Stimulated activated naive B cell treated with anti-CD40 and anti-IgM and Interleukin-4, amounts not matched to agents 10 μg/mL and 1 μg/mL and 100 μg/mL, for 72 hours (primary cell): ENCODE data around the gene NPR3.
A peak's percentile ranks its signal among the peaks of the same experiment; 100 is the strongest.

ENCODE experiments used
- ATAC-seq, 2 donors: fragments of 150-1000 bp; cut with Tn5 transposase; replicated peaks; 2 replicates each; pipeline ENCODE4 v1.10.0; 2021; ENCODE audit warnings: moderate library complexity in 1 of 2
- DNase-seq: peaks from one replicate; pipeline ENCODE4 v3.0.0; 2021
- H3K27ac Mint-ChIP-seq: one replicate; pipeline ENCODE4 v1.8.0; 2022; ENCODE audit warnings: mild to moderate bottlenecking, mixed read lengths
- H3K27me3 Mint-ChIP-seq, 2 donors: one replicate each; pipeline ENCODE4 v1.8.0; 2022; ENCODE audit warnings: mixed read lengths in 2 of 2
- H3K36me3 Mint-ChIP-seq, 2 donors: one replicate each; pipeline ENCODE4 v1.8.0; 2022; ENCODE audit warnings: mixed read lengths in 2 of 2, mild to moderate bottlenecking in 1 of 2
- H3K4me1 Mint-ChIP-seq, 2 donors: one replicate each; pipeline ENCODE4 v1.8.0; 2022; ENCODE audit warnings: mixed read lengths in 2 of 2, mild to moderate bottlenecking in 1 of 2
- H3K4me3 Mint-ChIP-seq, 2 donors: one replicate each; pipeline ENCODE4 v1.8.0; 2022; ENCODE audit warnings: mild to moderate bottlenecking in 2 of 2, mixed read lengths in 2 of 2, moderate library complexity in 1 of 2
- H3K9me3 Mint-ChIP-seq, 2 donors: one replicate each; pipeline ENCODE4 v1.8.0; 2022; ENCODE audit warnings: mixed read lengths in 2 of 2, mild to moderate bottlenecking in 1 of 2

NPR3 gene

DNA sequence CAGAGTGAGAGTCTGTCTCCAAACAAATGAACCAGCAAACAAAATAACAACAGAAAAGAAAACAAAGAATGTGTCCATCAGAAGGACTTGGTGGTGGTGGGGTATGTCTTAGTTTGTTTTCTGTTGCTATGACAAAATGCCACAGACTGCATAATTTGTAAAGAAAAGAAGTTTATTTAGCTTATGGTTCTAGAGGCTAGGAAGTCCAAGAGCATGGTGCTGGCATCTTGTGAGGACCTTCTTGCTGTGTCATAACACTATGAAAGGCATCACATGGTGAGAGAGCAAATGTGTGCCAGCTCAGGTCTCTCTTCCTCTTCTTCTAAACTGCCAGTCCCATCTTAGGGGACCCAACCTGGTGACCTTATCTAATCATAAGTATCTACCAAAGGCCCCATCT lies 10.5 kb downstream of the NPR3 start:
- DNase-seq (no peak), ATAC-seq (no peak)
- peaks cover 27 to 28% of the 10 kb centered on the region in 2 donors for H3K27me3 Mint-ChIP-seq
- no peak overlapping the region for H3K27ac Mint-ChIP-seq
- H3K36me3 Mint-ChIP-seq, result no peaks in the 10 kb centered on the region
- no peak overlapping the region for H3K4me3 Mint-ChIP-seq
- peaks cover 7 to 9% of the 10 kb centered on the region in 2 donors for H3K4me1 Mint-ChIP-seq
- H3K9me3 Mint-ChIP-seq, result peaks cover 4 to 12% of the 10 kb centered on the region in 2 donors

DNA sequence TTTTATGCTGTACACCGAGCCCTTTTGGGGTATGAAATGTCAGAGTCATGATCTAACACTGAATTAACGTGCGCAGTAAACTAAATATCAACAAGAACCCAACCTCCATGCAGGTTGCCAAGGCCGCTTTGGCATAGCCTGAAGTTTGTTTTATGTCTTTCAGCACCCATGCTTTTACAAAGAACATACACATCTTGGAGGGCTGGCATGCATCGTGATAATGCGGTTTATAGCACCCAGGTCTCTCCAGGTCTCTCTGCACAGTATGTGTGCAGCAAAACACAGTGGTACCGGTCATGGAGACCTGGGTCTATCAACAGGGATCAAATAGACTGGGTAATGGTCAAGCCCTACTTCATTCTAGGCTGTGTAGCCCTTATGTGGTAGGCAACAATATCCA lies 11.8 kb downstream of the NPR3 start:
- peaks cover 7 to 9% of the 10 kb centered on the region in 2 donors for H3K4me1 Mint-ChIP-seq
- H3K27ac Mint-ChIP-seq, result no peak overlapping the region
- H3K36me3 Mint-ChIP-seq, result no peaks in the 10 kb centered on the region
- no peak for ATAC-seq
- H3K4me3 Mint-ChIP-seq, result no peak overlapping the region
- DNase-seq, result no peak
- peaks cover 4 to 7% of the 10 kb centered on the region in 2 donors for H3K9me3 Mint-ChIP-seq
- peaks cover 15 to 17% of the 10 kb centered on the region in 2 donors for H3K27me3 Mint-ChIP-seq

DNA sequence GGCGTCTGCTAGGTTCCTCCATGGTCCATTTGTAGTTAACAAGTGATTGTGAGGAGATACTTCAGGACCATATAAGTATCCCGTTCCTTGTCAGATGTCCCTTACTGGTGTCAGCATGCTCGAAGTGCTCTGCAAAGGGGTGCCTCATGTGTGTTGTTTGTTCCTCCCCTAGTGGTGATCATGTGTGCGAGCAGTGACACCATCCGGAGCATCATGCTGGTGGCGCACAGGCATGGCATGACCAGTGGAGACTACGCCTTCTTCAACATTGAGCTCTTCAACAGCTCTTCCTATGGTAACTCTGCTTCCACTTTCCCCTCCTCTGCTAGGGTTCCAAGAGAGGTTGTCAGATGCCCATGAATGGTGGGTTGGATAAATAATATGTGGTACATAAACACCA lies 13.4 kb downstream of the NPR3 start:
- no peak for DNase-seq
- no peak for ATAC-seq
- Mint-ChIP-seq H3K4me3 (no peak overlapping the region), H3K36me3 (no peaks in the 10 kb centered on the region), H3K9me3 (peaks cover 4% of the 10 kb centered on the region in 2 donors), H3K4me1 (peaks cover 7 to 9% of the 10 kb centered on the region in 2 donors), H3K27ac (no peak overlapping the region), H3K27me3 (peaks cover 4 to 13% of the 10 kb centered on the region in 2 donors)

DNA sequence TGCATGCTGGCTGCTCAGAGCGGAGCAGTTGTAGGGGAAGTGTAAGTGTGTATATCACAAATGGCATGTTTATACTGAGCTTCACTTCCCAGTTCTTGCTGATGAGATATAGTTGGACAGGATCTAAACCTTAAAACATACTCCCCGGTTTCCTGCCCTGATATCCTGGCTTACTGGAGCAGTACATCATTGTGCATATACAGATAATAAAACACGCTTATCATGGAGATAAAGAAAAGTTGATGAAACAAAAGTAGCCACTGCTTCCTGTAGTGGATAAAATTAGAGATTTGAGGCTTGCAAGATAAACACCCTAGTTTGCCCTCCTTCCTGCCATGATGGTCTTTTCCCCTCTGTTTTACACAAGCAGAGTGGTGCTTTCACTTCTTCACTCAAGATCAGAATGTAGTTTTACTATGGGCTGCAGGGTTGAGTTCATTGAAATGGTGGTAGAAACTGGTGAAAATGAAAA lies 15.0 kb downstream of the NPR3 start:
- H3K27me3 Mint-ChIP-seq, result peaks cover 0 to 10% of the 10 kb centered on the region in 2 donors
- peaks cover 7 to 9% of the 10 kb centered on the region in 2 donors for H3K4me1 Mint-ChIP-seq
- ATAC-seq (peak in 1 of 2 donors; percentile 49), DNase-seq (no peak)
- H3K9me3 Mint-ChIP-seq, result peaks cover 3 to 4% of the 10 kb centered on the region in 2 donors
- peak overlapping the region in 1 of 2 donors; percentile 20 for H3K4me3 Mint-ChIP-seq
- H3K36me3 Mint-ChIP-seq, result no peaks in the 10 kb centered on the region
- H3K27ac Mint-ChIP-seq, result peak overlapping the region; percentile 28

DNA sequence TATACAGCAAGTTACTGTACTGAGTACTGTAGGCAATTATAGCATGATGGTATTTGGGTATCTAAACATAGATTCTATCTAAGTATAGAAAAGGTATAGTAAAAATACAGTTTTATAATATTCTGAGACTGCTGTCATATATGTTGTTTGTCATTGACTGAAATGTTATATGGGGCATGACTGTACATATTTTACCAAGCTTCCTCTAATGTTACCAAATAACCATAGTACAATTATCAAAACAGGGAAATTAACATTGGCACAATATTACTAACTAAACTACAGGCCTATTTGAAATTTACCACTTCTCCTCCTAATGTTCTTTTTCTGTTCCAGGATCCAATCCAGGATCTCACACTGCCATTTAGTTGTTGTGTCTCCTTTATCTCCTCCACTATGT lies 18.5 kb downstream of the NPR3 start:
- DNase-seq (no peak), ATAC-seq (no peak)
- H3K27ac Mint-ChIP-seq, result no peak overlapping the region
- no peak overlapping the region for H3K4me3 Mint-ChIP-seq
- peaks cover 9 to 18% of the 10 kb centered on the region in 2 donors for H3K4me1 Mint-ChIP-seq
- no peaks in the 10 kb centered on the region for H3K36me3 Mint-ChIP-seq
- peaks cover 0 to 3% of the 10 kb centered on the region in 2 donors for H3K9me3 Mint-ChIP-seq
- H3K27me3 Mint-ChIP-seq, result peaks cover 0 to 2% of the 10 kb centered on the region in 2 donors

DNA sequence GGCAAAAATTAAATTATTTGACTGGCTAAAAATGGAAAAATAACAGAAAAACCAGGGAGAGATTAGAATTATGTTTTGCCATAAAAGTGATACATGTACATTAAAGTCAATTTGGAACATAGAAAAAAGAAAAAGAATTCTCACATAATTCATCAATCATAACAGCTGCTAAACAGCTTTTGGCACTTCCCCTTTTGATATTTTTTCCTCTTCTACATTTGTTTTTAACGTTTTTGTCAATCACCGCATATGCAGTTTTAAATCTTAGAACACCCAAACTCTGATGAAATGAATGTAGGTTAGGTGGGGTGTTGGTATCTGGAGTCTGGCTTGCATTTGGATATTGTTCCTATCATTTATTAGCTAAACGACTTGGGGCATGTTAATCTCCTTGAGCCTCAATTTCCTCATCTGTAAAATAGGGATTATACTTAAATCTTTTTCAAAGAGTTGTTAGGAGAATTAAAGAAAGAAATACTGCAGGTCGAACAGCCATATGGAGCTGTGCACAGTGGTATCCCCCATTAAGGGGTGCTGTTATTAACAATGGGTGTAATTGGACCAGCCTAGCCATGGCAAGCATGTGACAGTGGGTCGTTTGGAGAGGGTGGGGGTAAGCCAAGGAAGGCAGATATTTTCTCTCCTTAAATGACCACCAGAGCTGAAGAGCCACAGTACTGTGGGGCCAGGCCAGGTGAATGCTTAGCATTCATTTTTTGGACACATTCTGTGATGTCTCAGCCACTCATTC lies 22.6 kb downstream of the NPR3 start:
- H3K9me3 Mint-ChIP-seq, result peaks cover 0 to 1% of the 10 kb centered on the region in 2 donors
- H3K4me3 Mint-ChIP-seq, result no peak overlapping the region
- peaks cover 4 to 14% of the 10 kb centered on the region in 2 donors for H3K4me1 Mint-ChIP-seq
- no peaks in the 10 kb centered on the region for H3K36me3 Mint-ChIP-seq
- DNase-seq (no peak), ATAC-seq (no peak)
- peaks cover 0 to 10% of the 10 kb centered on the region in 2 donors for H3K27me3 Mint-ChIP-seq
- no peak overlapping the region for H3K27ac Mint-ChIP-seq

DNA sequence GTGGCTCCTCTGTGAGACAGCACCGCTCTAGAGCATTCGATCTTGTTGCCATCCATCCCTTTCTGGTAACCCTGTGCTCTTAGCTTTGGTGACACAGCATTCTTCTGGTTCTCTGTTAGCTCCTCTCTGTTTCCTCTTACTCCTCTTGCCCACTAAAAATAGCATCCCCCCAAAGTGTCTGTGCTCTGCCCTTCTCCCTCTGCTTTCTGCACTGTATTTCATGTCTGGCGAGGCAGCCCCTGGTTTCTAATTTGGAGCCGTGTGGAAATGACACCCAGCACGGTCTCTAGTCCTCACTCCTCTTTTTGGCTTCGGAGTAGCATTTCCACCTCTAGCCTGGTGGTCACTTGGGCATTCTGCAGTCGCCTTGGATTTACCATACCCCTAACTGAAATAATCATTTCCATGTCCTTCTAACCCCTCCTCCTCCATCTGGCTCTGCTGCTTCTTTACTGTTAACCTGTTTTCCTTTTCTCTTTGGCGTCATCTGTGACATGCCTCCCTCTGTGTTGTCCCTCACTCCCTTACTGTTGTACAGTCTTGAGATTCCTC lies 23.8 kb downstream of the NPR3 start:
- no peak for ATAC-seq
- H3K9me3 Mint-ChIP-seq, result peaks cover 0 to under 1% of the 10 kb centered on the region in 2 donors
- H3K4me3 Mint-ChIP-seq, result no peak overlapping the region
- no peak overlapping the region for H3K27ac Mint-ChIP-seq
- H3K27me3 Mint-ChIP-seq, result peaks cover 0 to 10% of the 10 kb centered on the region in 2 donors
- no peak for DNase-seq
- H3K4me1 Mint-ChIP-seq, result peaks cover 4 to 14% of the 10 kb centered on the region in 2 donors
- H3K36me3 Mint-ChIP-seq, result no peaks in the 10 kb centered on the region

DNA sequence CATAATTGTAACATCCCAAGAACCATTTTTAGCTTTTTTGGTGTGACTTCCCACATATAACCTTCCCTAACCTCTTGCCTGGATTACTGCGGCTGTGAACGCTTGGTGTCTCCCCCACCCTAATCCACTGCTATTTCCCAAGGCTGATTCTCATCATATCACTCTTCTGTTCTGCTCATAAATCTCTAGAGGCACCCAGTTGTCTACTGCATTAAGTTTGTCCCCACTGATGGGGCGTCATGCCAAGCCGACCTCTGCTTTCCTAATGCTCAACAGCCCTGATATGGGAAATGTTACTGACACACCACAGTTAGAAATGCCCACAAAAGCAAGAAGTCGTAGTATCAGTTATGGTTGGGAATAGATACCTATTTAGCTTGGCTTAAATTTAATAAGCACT lies 24.4 kb downstream of the NPR3 start:
- ATAC-seq (no peak), DNase-seq (no peak)
- H3K4me1 Mint-ChIP-seq, result peaks cover 4 to 14% of the 10 kb centered on the region in 2 donors
- H3K36me3 Mint-ChIP-seq, result no peaks in the 10 kb centered on the region
- no peak overlapping the region for H3K4me3 Mint-ChIP-seq
- H3K9me3 Mint-ChIP-seq, result no peaks in the 10 kb centered on the region
- no peak overlapping the region for H3K27ac Mint-ChIP-seq
- peaks cover 0 to 10% of the 10 kb centered on the region in 2 donors for H3K27me3 Mint-ChIP-seq

DNA sequence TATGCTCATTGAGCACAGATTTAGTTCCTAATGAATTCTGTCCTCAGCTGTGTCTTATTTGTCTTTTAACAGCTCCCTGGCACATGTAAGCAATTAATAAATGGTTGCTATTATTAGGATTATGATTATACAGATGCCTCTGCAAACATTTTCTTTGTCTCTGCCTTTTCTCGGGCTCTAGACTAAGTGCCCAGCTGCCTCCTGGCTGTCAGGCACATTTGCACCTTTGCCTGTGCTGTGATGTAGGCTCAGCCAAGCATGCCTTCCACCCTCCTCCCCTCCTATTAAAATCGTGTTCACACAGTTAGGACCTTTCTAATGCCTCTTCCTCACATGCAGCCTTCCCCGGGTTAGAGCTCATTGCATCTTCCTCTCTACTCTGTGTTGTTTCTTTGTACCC lies 25.7 kb downstream of the NPR3 start:
- ATAC-seq, result no peak
- H3K27me3 Mint-ChIP-seq, result peaks cover 0 to 10% of the 10 kb centered on the region in 2 donors
- no peak overlapping the region for H3K27ac Mint-ChIP-seq
- no peaks in the 10 kb centered on the region for H3K36me3 Mint-ChIP-seq
- H3K4me1 Mint-ChIP-seq, result peaks cover 4 to 14% of the 10 kb centered on the region in 2 donors
- H3K4me3 Mint-ChIP-seq, result no peak overlapping the region
- H3K9me3 Mint-ChIP-seq, result peaks cover 0 to 1% of the 10 kb centered on the region in 2 donors
- DNase-seq, result no peak

DNA sequence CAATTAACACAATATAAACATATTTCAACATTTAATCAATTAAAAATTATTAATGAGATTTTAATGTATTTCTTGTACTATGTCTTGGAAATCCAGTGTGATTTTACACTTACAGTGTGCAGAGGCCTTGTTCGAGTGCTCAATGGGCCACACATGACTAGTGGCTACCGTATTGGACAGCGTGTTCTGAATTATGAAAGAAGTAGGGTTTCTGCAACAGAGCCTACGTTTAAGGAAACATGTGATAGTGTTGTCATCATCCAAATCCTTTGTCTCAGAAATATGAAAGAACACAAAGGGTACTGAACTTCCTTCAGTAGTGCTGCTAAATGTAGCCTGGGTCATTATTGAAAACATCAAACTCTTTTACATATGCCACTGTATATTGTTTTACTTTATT lies 29.5 kb downstream of the NPR3 start:
- no peak overlapping the region for H3K4me3 Mint-ChIP-seq
- ATAC-seq, result no peak
- DNase-seq, result no peak

DNA sequence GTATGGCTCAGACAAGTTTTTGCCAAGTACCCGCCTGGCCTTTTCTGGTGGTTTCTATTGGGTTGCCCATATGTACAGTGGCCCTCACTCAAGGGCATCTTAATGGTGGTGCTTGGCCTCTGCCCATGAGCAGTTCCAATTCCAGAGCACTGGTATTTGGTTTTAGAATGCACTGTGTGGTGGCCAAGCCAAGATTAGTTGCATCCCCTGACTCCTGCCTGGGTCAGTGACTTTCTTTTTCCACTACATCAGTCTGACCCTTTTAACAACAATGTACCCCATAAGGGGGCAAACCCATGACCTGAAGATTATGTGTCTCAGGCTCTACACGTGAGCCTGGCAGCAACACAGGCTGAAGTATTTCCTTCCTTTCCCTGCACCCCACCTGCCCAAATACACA lies 34.2 kb downstream of the NPR3 start:
- ATAC-seq (no peak), DNase-seq (no peak)
- Mint-ChIP-seq H3K27ac (no peak overlapping the region), H3K27me3 (no peaks in the 10 kb centered on the region), H3K36me3 (no peaks in the 10 kb centered on the region), H3K4me1 (no peaks in the 10 kb centered on the region), H3K9me3 (peaks cover 0 to 4% of the 10 kb centered on the region in 2 donors), H3K4me3 (no peak overlapping the region)

More for the DNA sequence above, 29.5 kb downstream of the NPR3 start:
- H3K27ac Mint-ChIP-seq, result no peak overlapping the region
- H3K4me1 Mint-ChIP-seq, result no peaks in the 10 kb centered on the region
- H3K36me3 Mint-ChIP-seq, result no peaks in the 10 kb centered on the region
- peaks cover 0 to 1% of the 10 kb centered on the region in 2 donors for H3K9me3 Mint-ChIP-seq
- peaks cover 0 to under 1% of the 10 kb centered on the region in 2 donors for H3K27me3 Mint-ChIP-seq

DNA sequence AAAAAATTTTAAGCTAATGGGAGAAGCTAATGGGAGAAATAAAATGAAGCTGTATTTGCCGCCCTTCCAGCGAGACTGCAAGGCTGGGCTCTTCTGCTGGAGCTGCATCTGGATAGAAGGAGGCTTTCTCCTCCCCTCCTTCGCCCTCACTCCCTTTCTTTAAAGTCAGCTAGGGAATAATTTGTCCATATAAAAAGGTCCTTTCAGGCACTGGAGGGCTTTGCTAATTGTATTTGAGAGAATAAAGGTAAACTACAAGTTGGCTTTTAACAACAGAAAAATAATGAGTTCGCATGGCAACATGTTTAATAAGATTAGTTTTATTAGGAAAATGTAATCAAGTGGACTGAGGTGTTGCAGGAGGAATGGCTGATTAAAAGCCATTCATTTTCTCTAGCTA lies 41.3 kb downstream of the NPR3 start:
- DNase-seq (no peak), ATAC-seq (no peak)
- peaks cover 0 to 11% of the 10 kb centered on the region in 2 donors for H3K9me3 Mint-ChIP-seq
- H3K27ac Mint-ChIP-seq, result no peak overlapping the region
- H3K27me3 Mint-ChIP-seq, result no peaks in the 10 kb centered on the region
- H3K4me1 Mint-ChIP-seq, result no peaks in the 10 kb centered on the region
- H3K4me3 Mint-ChIP-seq, result no peak overlapping the region
- H3K36me3 Mint-ChIP-seq, result peaks cover 0 to 2% of the 10 kb centered on the region in 2 donors

DNA sequence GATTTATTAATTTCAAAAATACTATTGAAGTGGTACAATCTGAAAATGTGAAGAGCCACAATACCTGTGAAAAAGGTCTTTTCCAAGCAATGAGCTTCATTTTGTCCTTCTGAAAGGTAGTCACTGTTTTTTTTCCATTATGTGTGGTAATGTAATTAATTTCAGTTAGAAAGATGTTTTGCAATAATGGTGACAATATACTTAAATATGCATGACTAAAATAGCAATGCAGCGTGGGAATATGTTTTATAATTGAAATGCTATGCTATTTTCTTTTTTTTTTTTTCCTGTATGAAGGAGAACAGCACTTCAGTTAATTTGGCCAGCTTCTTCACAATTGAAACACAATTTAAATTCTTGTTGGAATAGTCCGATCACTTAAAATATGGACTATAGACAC lies 41.9 kb downstream of the NPR3 start:
- Mint-ChIP-seq H3K27ac (no peak overlapping the region), H3K36me3 (peaks cover 0 to 2% of the 10 kb centered on the region in 2 donors)
- no peak for DNase-seq

DNA sequence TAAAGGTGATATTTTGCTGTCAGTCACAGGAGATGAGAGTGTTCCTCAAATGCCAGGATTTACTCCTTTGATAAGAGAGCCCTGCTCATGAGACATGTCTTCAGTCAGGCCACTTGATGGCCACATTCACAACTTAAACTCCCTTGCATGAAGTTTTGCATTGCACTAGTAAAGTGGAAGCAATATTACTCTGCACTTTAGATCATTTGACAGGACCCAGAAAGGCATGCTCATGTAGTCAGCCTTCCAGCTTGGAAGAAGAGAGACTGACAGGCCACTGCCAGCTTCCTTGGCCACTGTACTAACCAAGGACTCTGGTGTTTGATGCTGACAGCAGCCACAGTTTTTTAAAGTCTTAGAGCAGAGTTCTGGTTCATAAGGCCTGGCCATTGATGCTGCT lies 42.6 kb downstream of the NPR3 start:
- Mint-ChIP-seq H3K27me3 (no peaks in the 10 kb centered on the region), H3K4me3 (no peak overlapping the region), H3K27ac (no peak overlapping the region), H3K36me3 (peaks cover 0 to 2% of the 10 kb centered on the region in 2 donors), H3K9me3 (peaks cover 0 to 9% of the 10 kb centered on the region in 2 donors), H3K4me1 (no peaks in the 10 kb centered on the region)
- ATAC-seq (no peak), DNase-seq (no peak)

More for the DNA sequence above, 41.9 kb downstream of the NPR3 start:
- no peak for ATAC-seq
- no peaks in the 10 kb centered on the region for H3K4me1 Mint-ChIP-seq
- H3K27me3 Mint-ChIP-seq, result no peaks in the 10 kb centered on the region
- peaks cover 0 to 9% of the 10 kb centered on the region in 2 donors for H3K9me3 Mint-ChIP-seq
- H3K4me3 Mint-ChIP-seq, result no peak overlapping the region

DNA sequence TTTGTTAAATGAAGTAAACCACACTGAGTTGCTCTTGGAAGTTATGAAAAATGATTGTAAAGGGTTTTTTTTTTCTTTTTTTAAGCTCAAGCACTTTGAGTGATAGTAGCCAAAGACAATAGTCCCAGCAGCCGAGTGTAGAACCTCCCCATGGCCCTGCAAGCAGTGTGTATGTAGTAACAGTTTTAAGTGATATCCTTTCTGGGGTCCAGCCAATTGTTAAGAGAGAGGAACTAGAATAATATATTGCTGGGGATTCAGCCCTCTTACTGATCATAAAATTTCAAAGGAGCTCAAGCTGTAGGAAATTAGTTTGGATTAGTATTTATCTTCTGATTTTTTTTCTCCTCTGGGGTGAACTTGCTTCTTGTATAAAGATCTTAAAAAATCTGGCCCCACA lies 43.2 kb downstream of the NPR3 start:
- Mint-ChIP-seq H3K9me3 (peaks cover 0 to 9% of the 10 kb centered on the region in 2 donors), H3K27ac (no peak overlapping the region), H3K36me3 (peaks cover 0 to 2% of the 10 kb centered on the region in 2 donors), H3K27me3 (no peaks in the 10 kb centered on the region), H3K4me3 (no peak overlapping the region), H3K4me1 (no peaks in the 10 kb centered on the region)
- DNase-seq (no peak), ATAC-seq (no peak)
